Measurements from ENCODE around the gene MCCD1.

MCCD1 gene

GRCh38 chr6:31567531-31568370 lies 39.0 kb downstream of the MCCD1 start:
- FAIRE-seq (no peak), DNase-seq (ENCODE audit: extremely low spot score, insufficient read length, low read depth) (no peak)

- FAIRE-seq (peak; percentile 100), DNase-seq (ENCODE audit: extremely low spot score, insufficient read length, low read depth) (peak; percentile 57)
Measured at GRCh38 chr6:31568537-31568961, 39.8 kb downstream of the MCCD1 start.

- FAIRE-seq: peak; percentile 15
- no peak for DNase-seq (ENCODE audit: extremely low spot score, insufficient read length, low read depth)
Measured at GRCh38 chr6:31569861-31570536, 41.2 kb downstream of the MCCD1 start.

- FAIRE-seq: peak; percentile 95
- no peak for DNase-seq (ENCODE audit: extremely low spot score, insufficient read length, low read depth)
Measured at GRCh38 chr6:31572041-31572911, 43.5 kb downstream of the MCCD1 start, which contains the start of gene LTA. Gene LTA, plus strand, starts transcription at chr6:31572289. Its CDS starts 454 bp downstream, at chr6:31572743.

- no peak for FAIRE-seq
- DNase-seq (ENCODE audit: extremely low spot score, insufficient read length, low read depth): no peak
Measured at GRCh38 chr6:31573239-31574105, 44.7 kb downstream of the MCCD1 start.

- DNase-seq (ENCODE audit: extremely low spot score, insufficient read length, low read depth): no peak
- FAIRE-seq: peak; percentile 58
Measured at GRCh38 chr6:31574106-31575061, 45.6 kb downstream of the MCCD1 start.

GRCh38 chr6:31575335-31575901 lies 46.7 kb downstream of the MCCD1 start, which contains the start of gene TNF:
Gene TNF, plus strand, starts transcription at chr6:31575565. Its CDS starts 177 bp downstream, at chr6:31575742.
- DNase-seq (ENCODE audit: extremely low spot score, insufficient read length, low read depth) (peak; percentile 66), FAIRE-seq (peak; percentile 99)

- DNase-seq (ENCODE audit: extremely low spot score, insufficient read length, low read depth): no peak
- FAIRE-seq: peak; percentile 82
Measured at GRCh38 chr6:31575952-31576685, 47.4 kb downstream of the MCCD1 start.

- DNase-seq (ENCODE audit: extremely low spot score, insufficient read length, low read depth) (no peak), FAIRE-seq (peak; percentile 87)
Measured at GRCh38 chr6:31576897-31577578, 48.3 kb downstream of the MCCD1 start.

GRCh38 chr6:31577579-31577966 lies 48.8 kb downstream of the MCCD1 start:
- FAIRE-seq: no peak

GRCh38 chr6:31578184-31579118 lies 49.7 kb downstream of the MCCD1 start:
- DNase-seq (ENCODE audit: extremely low spot score, insufficient read length, low read depth) (no peak), FAIRE-seq (peak; percentile 29)

More at GRCh38 chr6:31577579-31577966, 48.8 kb downstream of the MCCD1 start:
- no peak for DNase-seq (ENCODE audit: extremely low spot score, insufficient read length, low read depth)

- no peak for DNase-seq (ENCODE audit: extremely low spot score, insufficient read length, low read depth)
- no peak for FAIRE-seq
Measured at GRCh38 chr6:31579119-31579505, 50.4 kb downstream of the MCCD1 start.

All from GM18507 (cell line).